Activated CD4-positive, CD25-positive, alpha-beta regulatory T cell treated with anti-CD3 and anti-CD28 coated beads, Interleukin-2, amount 50 U/mL, for 16 hours (primary cell): Measurements from ENCODE around the gene EIF4G3.
"Not testable (repeated sequence)": the region's sequence is repeated elsewhere in the genome, so short reads cannot be mapped to it uniquely, and the experiment has no call there.

Experiments used
- DNase-seq: peaks from one replicate; pipeline ENCODE4 v3.0.0-alpha.2; 2020; ENCODE audit warnings: low read depth, low spot score

EIF4G3 gene

DNA sequence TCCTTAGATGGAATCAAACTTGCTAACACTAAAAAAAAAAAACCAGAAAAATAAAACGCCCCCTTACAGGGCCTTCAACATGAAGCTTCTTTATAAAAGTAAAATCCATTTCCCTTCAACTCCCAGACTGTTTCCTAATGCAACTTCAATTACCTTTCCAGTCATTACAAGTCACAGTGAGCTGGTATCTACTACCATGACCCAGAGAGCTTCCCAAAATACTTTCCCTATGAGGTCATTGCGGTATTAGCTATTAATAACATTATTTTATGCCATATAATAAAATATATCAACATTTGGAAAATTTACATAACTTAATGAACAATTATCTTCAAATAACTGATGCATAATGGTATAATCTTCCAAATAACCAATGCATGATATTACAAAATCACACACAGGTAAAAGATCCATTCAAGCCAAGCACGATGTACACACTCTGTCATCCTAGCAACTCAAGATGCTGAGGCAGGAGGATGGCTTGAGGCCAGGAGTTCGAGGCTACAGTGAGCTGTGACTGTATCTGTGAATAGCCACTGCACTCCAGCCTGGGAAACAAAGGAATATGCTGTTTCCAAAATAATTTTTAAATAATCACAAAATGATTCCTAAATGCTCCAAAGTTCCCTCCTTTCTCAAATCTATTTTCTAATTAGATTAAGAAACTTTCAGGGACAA lies 24.1 kb downstream of the EIF4G3 start:
- no peak for DNase-seq

DNA sequence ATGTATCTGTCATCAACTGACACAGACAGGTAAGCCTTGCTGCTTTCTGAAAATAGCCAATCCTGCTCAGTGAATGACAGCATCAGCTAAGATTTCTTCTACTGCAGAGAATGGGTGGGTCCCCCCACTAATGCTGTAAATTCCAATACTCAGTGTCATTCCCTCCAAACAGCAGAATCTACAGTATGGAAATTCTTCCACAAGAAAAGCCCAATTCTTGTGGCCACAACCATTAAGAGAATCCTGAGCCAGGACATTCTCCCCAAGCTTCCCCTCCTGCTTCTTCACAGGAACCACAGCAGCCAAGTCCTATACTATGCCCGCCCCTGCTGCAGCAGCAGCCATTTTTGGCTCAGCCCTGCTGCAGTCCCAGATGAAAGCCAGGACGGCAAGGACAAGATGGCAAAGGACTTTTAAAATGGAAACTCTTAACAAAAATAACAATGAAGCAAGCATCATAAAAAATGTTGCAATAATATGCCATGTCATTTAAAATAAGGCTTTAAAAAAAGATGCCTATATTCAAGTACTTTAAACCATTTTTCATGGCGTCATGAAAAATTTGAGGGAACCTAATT lies 26.8 kb downstream of the EIF4G3 start:
- no peak for DNase-seq

DNA sequence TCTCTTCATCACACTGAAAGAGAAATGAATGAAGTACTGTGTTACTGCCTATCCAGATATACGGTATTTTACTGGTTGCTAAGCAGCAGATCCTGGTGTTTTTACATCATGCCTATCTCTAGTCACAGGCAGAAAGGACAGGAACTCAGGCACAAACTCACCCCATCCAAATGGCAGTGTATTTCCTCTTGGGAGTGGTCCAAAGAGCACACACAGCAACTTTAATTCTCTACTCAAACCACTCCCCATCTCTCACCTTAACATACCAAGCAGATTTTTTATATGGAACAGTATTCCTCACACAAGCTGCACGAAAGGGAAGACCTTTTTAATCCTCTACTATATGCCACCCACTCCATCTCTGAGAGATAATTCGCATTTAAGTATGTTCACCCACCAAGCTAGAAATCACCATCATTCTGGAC lies 27.3 kb downstream of the EIF4G3 start:
- DNase-seq, result no peak

DNA sequence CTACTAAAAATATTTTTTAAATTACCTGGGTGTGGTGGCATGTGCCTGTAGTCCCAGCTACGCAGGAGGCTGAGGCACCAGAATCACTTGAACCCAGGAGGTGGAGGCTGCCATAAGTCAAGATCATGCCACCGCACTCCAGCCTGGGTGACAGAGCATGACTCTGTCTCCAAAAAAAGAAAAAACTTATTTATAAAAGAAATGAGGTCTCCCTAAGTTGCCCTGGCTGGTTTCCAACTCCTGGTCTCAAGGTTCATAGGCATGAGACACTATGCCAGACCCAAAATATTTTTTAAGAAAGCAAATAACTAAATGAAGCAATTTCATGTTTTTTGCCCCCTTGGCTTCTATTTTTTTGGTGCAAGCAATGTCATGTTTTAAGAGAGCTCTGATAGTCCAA lies 32.9 kb downstream of the EIF4G3 start:
- no peak for DNase-seq

DNA sequence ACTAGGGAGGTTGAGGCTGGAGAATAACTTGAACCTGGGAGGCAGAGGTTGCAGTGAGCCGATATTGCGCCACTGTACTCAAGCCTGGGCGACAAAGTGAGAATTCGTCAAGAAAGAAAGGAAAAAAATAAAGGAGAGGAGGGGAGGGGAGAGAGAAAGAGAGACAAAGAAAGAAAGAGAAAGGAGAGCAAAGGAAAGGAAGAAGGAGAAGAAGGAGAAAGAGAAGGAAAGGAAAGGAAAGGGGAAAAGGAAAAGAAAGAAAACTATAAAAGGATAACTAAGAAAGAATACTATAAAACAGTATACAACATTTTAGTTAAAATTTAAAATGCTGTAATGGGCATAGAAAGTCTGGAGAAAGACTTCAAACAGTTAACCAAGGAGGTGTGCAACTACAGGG lies 33.6 kb downstream of the EIF4G3 start:
- DNase-seq, result no peak

DNA sequence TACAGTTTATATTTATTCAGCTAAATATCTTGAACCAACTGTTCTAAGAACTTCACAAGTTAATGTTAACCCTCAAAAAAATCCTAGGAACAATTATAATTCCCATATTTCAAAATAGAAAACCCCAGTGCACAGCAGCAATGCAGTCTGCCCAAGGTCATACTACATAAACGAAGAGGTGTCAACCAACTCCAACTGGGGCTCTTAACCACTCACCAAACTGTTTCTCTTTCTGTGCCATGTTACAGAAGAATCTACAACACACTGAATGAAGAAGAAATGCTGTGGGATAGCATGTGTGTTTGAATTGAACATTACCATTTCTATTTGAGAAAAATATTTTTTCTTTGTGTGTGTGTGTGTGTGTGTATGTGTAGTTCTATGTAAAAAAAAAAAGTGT lies 35.7 kb downstream of the EIF4G3 start:
- DNase-seq, result no peak

DNA sequence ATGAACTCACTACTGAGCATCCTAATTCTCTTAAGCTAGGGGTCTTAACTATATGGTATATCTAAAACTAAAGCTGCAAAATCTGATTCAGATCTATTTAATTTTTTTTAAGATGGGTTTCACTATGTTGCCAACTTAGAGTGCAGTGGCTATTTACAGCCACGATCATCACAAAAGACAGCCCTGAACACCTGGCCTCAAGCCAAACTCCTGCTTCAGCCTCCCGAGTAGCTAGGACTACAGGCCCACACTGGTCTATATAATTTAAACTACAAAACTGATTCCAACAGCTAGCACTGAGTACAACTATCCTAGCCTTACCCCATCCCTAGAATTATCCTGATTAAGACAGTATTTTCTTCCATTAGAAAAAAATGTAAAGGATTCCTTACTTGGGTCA lies 37.1 kb downstream of the EIF4G3 start:
- no peak for DNase-seq

DNA sequence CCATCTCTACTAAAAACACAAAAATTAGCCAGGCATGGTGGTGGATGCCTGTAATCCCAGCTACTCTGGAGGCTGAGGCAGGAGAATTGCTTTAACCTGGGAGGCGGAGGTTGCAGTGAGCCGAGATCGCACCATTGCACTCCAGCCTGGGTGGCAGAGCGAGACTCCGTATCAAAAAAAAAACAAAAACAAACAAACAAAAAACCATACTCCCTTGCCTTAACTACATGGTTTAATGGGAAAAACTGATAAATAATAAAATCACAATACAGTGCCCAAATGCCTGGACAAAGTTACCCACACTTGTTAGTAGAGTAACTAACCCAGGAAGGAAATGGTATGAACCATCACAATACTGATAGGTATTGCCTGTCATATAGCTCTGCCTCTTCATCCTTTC lies 40.4 kb downstream of the EIF4G3 start:
- DNase-seq, result not testable (repeated sequence)

DNA sequence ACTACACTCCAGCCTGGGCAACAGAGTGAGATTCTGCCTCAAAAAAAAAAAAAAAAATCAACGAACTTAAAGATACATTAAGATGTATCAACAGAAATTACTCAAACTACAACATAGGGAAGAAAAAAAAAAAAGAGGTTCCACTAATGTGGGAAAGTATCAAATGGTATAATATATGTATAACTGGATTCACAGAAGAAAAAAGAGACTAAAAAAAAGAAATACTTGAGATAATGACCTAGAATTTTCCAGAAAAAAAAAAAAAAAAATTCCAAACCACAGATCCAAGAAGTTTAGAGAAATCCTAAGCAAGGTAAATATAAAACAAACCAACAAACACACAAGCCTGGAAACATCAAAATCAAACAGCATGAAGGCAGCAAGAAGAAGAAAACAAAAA lies 45.5 kb downstream of the EIF4G3 start:
- no peak for DNase-seq

DNA sequence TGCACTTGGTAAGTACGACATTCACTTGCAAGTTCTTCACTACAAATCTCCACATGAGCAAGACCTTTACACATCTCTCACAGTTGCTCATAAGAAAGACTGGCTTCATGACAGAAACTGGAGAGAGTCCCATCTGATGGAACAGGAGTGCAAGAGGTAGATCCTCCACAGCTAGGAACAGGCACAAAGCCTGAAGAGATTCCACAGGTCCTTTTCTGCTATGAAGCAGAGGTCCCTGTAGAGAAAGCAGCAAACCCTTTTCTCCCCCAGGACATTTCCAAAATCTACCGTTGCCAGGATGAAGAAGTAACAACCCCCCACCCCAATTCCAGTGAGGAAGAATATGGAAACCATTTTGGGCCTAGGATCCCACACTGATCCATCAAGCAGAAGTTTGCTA lies 47.3 kb downstream of the EIF4G3 start:
- no peak for DNase-seq

DNA sequence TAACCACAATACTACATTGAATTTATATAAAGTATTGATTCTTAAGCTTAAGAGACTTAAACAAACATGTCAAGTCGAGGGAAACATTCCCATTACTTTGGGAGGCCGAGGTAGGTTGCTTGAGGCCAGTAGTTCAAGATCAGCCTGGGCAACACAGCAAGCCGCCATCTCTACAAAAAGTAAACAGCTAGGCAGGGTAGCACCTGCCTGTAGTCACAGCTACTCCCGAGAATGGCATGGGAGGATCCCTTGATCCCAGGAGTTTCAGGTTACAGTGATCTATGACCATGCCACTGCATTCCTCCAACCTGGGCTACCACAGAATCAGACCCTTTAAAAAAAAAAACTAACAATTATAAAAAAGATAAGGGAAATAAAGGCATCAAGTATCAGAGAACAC lies 50.4 kb downstream of the EIF4G3 start:
- DNase-seq, result no peak

DNA sequence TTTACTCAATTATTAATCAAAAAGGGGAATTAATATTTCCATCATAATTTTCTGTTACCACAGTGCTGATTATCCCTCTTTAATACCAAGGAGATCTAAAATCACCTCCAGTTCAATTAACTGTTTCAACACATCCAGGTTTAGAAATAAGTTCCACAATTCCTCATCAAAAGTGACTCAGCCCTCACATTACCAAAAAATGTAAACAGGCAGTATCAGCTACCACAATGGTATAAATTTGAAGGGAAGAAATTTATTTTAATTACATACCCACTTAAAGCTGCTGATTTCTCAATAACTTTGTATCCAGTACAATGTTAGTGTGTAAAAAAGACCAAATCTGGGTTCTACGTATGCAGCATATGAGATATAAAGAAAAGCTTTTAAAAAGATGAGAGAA lies 51.9 kb downstream of the EIF4G3 start:
- DNase-seq, result no peak

DNA sequence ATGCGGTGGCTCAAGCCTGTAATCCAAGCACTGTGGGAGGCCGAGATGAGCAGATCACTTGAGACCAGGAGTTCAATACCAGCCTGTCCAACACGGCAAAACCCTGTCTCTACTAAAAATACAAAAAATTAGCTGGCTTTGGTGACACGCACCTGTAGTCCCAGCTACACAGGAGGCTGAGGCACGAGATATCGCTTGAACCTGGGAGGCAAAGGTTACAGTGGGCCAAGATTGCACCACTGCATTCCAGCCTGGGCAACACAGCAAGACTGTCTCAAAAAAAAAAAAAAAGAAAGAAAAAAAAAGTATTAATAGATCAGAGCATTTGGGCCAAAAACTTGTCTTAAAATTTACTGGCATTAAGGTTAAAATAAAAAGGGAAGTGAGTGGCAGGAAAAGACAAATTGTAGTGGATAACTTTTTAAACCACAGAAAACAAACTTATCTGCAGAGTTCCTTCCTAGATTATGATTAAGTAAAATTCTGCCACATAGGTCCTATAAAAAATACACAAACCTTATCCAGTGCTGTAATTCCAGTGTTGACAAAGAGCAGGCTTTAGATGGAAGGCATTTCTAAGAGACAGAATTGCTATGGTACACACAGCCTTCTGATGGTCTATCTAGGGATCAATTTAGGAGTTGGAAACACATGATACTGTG lies 53.3 kb downstream of the EIF4G3 start:
- no peak for DNase-seq

DNA sequence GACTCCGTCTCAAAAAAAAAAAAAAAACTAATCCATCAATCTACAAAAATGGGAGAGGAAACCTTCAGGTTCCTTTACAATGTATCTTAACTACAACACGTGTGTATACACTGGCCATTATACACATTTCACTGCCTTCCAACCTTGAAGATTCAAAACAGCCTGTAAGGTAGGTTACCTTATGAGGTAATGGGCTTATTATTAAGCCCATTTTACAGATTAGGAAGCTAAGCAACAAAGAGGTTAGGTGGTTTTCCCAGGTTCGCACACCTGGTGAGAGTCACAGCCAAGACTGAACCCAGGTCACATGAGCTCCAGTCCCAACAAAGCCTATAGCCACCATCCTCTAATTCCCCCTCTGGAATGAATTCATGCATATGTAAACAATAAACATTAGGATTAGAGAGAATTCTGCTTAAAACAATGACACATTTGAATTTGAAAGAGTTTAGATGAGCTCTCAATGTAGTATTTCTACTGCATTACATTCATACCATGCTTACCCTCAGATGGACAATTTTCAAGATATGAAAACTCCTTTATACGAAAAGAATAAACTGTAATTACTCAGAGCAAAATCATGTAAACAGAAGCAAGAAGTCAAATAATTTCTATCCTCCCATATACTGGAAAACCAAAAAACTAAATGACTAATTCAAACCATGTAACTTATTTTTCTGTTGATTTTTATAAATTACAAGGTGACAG lies 54.8 kb downstream of the EIF4G3 start:
- no peak for DNase-seq

DNA sequence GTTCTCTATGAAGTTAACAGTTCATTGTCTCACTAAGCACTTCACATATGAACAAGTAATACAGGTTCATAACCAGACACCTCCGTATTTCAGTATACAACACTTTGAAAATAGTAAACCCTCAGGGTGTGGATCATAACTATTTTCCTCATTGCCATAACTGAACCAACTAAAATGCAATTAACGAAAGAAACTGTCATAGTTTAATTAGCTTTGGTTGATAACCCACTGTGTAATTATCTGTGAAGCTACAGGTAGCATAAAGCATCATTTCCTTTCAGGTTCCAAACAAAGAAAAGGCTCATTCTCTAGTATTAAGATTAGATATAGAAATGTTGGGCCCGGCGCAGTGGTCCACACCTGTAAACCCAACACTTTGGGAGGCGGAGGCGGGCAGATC lies 58.5 kb downstream of the EIF4G3 start:
- no peak for DNase-seq

DNA sequence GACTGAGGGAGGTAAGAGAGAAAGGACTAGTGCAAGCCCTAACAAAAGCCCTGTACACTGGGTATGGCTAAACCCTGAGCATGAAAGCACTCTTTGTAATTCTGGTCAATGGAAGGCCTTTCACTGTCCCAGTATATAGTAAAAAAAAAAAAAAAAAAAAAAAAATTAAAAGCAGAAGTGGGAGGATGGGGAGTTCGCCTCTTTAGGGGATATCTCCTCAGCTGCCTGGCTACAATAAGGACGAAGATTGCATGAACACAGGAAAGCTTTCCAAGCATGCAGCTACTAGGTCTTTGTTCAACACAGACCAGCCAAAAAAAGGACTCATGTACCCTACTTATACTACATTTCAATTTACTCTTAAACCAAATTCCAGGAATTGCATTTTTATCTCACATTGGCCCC lies 59.1 kb downstream of the EIF4G3 start:
- DNase-seq, result no peak

DNA sequence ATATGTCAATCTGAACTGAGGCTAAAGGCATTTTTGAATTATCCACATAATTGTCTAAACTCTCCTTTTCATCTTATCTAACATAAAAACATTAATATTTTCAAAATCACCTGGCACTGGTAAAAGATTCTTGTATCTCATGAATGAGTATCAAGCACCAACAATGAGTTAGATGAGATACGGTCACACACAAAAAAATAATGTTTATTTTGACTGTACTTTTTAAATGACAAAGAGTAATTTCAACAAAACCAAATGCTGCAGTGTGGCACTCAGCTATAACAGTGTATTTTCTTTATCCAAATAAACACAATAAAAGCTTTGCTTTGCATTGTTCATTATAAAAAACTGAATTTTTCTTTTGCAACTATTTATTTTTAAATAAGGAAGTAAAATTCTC lies 59.5 kb downstream of the EIF4G3 start:
- no peak for DNase-seq

DNA sequence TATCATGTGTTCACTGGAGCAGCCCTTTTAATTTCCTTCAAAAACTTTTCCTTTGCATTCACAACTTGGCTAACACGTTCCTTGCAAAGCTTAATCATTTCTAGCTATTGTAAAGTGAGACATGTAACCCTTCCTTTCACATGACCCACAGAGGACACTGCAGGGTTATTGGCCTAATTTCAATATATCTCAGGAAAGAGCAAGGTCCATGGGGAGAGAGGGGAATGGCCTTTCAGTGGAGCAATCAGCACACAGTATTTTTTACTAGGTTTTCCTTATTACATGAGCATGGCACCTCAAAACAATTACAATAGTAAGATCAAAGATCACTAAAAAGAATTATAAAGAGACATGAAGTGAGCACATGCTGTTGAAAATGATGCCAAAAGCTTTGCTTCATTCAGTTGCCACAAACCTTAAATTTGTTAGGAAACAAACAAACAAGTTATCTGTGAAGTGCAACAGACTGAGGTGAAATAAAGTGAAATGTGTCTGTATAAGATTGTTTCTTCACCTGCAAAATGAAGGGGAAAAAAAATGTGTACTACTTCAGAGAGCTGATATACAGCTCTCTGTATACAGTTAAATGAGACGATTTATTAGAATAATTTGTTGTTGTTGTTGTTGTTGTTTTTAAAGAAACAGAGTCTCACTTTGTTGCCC lies 61.5 kb downstream of the EIF4G3 start:
- no peak for DNase-seq

DNA sequence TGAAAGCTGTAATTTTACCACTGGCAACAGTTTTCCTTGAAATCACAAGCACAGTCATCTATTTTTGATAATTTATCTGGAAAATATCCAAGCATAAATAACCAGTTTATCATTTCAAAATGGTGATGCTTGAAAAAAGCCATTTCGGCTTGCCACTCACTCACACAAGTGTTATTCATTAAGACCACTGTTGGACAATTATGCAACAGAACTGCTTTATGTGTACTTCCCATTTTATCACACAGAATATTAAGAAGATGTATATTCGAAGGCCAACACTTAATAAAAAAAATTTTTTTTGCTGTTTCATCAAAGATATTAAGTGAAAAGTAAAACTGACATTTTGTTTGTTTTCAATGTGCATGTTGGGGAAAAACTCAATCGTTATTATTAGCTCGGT lies 62.3 kb downstream of the EIF4G3 start:
- DNase-seq, result no peak

DNA sequence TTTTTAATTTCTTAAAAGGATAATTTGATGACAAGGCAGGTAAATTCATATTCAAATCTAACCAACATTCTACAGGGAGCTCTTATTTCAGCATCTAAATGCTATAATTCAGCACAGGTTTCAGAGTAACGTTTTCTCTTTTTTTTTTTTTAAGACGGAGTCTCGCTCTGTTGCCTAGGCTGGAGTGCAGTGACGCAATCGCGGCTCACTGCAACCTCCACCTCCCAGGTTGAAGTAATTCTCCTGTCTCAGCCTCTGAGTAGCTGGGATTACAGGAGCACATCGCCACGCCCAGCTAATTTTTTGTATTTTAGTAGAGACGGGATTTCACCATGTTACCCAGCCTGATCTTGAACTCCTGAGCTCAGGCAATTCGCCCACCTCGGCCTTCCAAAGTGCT lies 66.5 kb downstream of the EIF4G3 start:
- no peak for DNase-seq

DNA sequence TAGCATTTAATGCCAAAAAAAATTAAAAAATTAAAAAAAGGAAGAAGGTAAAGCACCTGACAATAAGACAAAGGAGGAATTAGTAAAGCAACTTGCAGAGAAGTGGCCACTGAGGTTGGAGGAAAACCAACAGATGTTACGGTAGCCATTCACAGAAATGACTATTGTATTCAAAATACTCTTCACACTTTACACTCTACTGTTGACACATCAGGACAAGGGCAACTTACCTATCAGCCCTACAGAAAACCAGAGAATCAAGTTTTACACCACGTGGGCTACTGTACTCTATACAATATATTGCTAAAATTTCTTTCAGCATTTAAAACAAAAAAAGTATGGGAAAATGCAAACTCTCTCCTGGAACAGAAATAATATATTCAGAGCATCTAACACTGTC lies 70.0 kb downstream of the EIF4G3 start:
- no peak for DNase-seq

DNA sequence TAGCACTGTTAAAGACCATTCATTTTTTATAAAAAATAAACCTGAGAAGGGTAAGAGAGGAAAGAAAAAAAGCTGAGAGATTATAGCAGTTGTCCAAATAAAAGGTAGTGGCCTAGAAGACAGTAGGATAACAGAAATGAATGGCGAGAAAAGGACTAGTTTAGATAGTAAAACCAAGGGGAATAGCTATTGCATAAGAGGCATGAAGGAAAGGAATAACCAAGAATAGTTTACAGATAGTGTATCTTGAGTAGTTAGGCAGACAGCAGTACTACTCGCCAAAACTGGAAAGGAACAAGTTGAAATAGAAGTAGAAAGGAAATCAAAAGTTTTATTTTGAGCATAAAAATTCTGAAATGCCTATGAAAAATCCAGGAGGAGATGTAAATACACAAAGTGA lies 70.5 kb downstream of the EIF4G3 start:
- no peak for DNase-seq
